Trophoblast cell (in vitro differentiated cells and primary cell): ENCODE data around the gene GOLGA8B. TPM values are rescaled to one million over a fixed set of nuclear protein-coding genes. Genes with fewer than 3 reads are reported as not detected.
"Not testable (repeated sequence)": the region's sequence is repeated elsewhere in the genome, so short reads cannot be mapped to it uniquely, and the experiment has no call there.

ENCODE experiments used
- DNase-seq, 2 donors: peaks; one replicate each; pipeline ENCODE4 v3.0.0-alpha.2; 2016
- H2AFZ ChIP-seq: 2 replicates; pipeline ENCODE4 v1.6.1; 2013; ENCODE audit warnings: low read length, moderate library complexity, mild to moderate bottlenecking; ENCODE audit not compliant: insufficient read depth, poor library complexity
- H2AK5ac ChIP-seq: 2 replicates; pipeline ENCODE4 v1.6.1; 2013; ENCODE audit warnings: mild to moderate bottlenecking, low read length
- H2BK120ac ChIP-seq: 2 replicates; pipeline ENCODE4 v1.6.1; 2013; ENCODE audit warnings: low read length, mild to moderate bottlenecking, moderate library complexity; ENCODE audit not compliant: insufficient read depth, poor library complexity
- H2BK12ac ChIP-seq: 2 replicates; pipeline ENCODE4 v1.6.1; 2013; ENCODE audit warnings: mild to moderate bottlenecking, low read length, moderate library complexity
- H2BK5ac ChIP-seq: 2 replicates; pipeline ENCODE4 v1.6.1; 2013; ENCODE audit warnings: low read length, low read depth, moderate library complexity, mild to moderate bottlenecking; ENCODE audit not compliant: poor library complexity
- H3K14ac ChIP-seq: 2 replicates; pipeline ENCODE4 v1.6.1; 2013; ENCODE audit warnings: mild to moderate bottlenecking, low read length
- H3K18ac ChIP-seq: 2 replicates; pipeline ENCODE4 v1.6.1; 2013; ENCODE audit warnings: mild to moderate bottlenecking, low read length
- H3K23ac ChIP-seq: 2 replicates; pipeline ENCODE4 v1.6.1; 2013; ENCODE audit warnings: low read length
- H3K27ac ChIP-seq: 2 replicates; pipeline ENCODE4 v1.5.1; 2013; ENCODE audit warnings: low read depth, mild to moderate bottlenecking, inconsistent platforms, low read length, moderate library complexity
- H3K27me3 ChIP-seq: 2 replicates; pipeline ENCODE4 v1.6.1; 2013; ENCODE audit warnings: inconsistent platforms, mild to moderate bottlenecking, low read length, moderate library complexity; ENCODE audit not compliant: insufficient read depth
- H3K36me3 ChIP-seq, 2 experiments: 1 replicate in 1 of 2; 2 replicates in 1 of 2; pipeline ENCODE4 v1.6.1; 2013; ENCODE audit warnings: low read length in 2 of 2, mild to moderate bottlenecking in 2 of 2, moderate library complexity in 1 of 2; ENCODE audit not compliant: insufficient read depth in 2 of 2, control insufficient read depth in 1 of 2
- H3K4ac ChIP-seq: 2 replicates; pipeline ENCODE4 v1.6.1; 2013; ENCODE audit warnings: low read depth, mild to moderate bottlenecking, low read length, moderate library complexity
- H3K4me1 ChIP-seq, 2 experiments: 1 replicate in 1 of 2; 2 replicates in 1 of 2; pipeline ENCODE4 v1.6.1; 2013; ENCODE audit warnings: low read length in 2 of 2, mild to moderate bottlenecking in 2 of 2, moderate library complexity in 1 of 2; ENCODE audit not compliant: insufficient read depth in 2 of 2, control insufficient read depth in 1 of 2
- H3K4me2 ChIP-seq: 2 replicates; pipeline ENCODE4 v1.6.1; 2013; ENCODE audit warnings: inconsistent platforms, mild to moderate bottlenecking, low read length, moderate library complexity
- H3K4me3 ChIP-seq: 2 replicates; pipeline ENCODE4 v1.5.1; 2013; ENCODE audit warnings: mild to moderate bottlenecking, low read depth, low read length, inconsistent platforms
- H3K79me1 ChIP-seq: one replicate; pipeline ENCODE4 v1.6.1; 2013; ENCODE audit warnings: low read length
- H3K79me2 ChIP-seq: 2 replicates; pipeline ENCODE4 v1.6.1; 2013; ENCODE audit warnings: low read length, mild to moderate bottlenecking; ENCODE audit not compliant: control insufficient read depth, insufficient read depth, poor library complexity
- H3K9ac ChIP-seq: 2 replicates; pipeline ENCODE4 v1.6.1; 2013; ENCODE audit warnings: mild to moderate bottlenecking, low read length
- H3K9me3 ChIP-seq: 2 replicates; pipeline ENCODE4 v1.6.1; 2013; ENCODE audit warnings: low read depth, mild to moderate bottlenecking, control low read depth, inconsistent platforms, low read length; ENCODE audit not compliant: insufficient read depth
- H4K12ac ChIP-seq: 2 replicates; pipeline ENCODE4 v1.6.1; 2013; ENCODE audit warnings: low read depth, mild to moderate bottlenecking, low read length, moderate library complexity
- H4K8ac ChIP-seq: 2 replicates; pipeline ENCODE4 v1.6.1; 2013; ENCODE audit warnings: low read depth, mild to moderate bottlenecking, low read length, moderate library complexity
- H4K91ac ChIP-seq: one replicate; pipeline ENCODE4 v1.6.1; 2013; ENCODE audit warnings: low read depth, mild to moderate bottlenecking, low read length, moderate library complexity
- WGBS: extraction: QIAGEN DNeasy Blood & Tissue Kit; methylation state at CpG from one replicate; pipeline ENCODE4 v1.1.7; 2013; ENCODE audit warnings: missing lambda C conversion rate; ENCODE audit not compliant: insufficient read length, insufficient coverage; ENCODE audit errors: extremely low coverage; 5-methylcytosine and 5-hydroxymethylcytosine counted together
- polyA plus RNA-seq: library from polyadenylated mRNA; stranded (reverse); fragments of 200-250 nt; gene quantifications from 2 replicates; pipeline ENCODE4 v1.2.3, GENCODE V29; 2013

The GOLGA8B gene
- 19.3 and 21.3 TPM in 2 replicates for polyA plus RNA-seq

GRCh38 chr15:34583399-34584329, at the start of gene GOLGA8B:
Gene GOLGA8B (minus strand): TSS chr15:34583651. CDS start chr15:34535912, 47,739 bp downstream.
- no peaks in the 10 kb centered on the region for H3K36me3 ChIP-seq
- peak within 1 kb of the TSS; percentile 66 for H3K14ac ChIP-seq
- peaks cover 7% of the 10 kb centered on the region for H3K27me3 ChIP-seq
- H4K91ac ChIP-seq = peak within 1 kb of the TSS; percentile 55
- peak within 1 kb of the TSS; percentile 95 for H4K12ac ChIP-seq
- DNase-seq = peak; percentile 82 to 88
- peaks cover 3% of the 10 kb centered on the region for H3K79me1 ChIP-seq
- H3K18ac ChIP-seq = peak within 1 kb of the TSS; percentile 58
- H3K9ac ChIP-seq = peak within 1 kb of the TSS; percentile 67
- H3K27ac ChIP-seq = no peak within 1 kb of the TSS
- H3K79me2 ChIP-seq = peaks cover 7% of the 10 kb centered on the region
- peak within 1 kb of the TSS; percentile 93 for H4K8ac ChIP-seq
- no peak within 1 kb of the TSS for H3K4ac ChIP-seq
- no peak within 1 kb of the TSS for H3K23ac ChIP-seq
- peak within 1 kb of the TSS; percentile 92 for H3K4me3 ChIP-seq
- H3K4me1 ChIP-seq = peaks cover 2 to 8% of the 10 kb centered on the region in 2 experiments
- H3K9me3 ChIP-seq = peaks cover 4% of the 10 kb centered on the region
- H3K4me2 ChIP-seq = peak within 1 kb of the TSS; percentile 97
- H2AK5ac ChIP-seq = no peak within 1 kb of the TSS
- H2BK5ac ChIP-seq = no peak within 1 kb of the TSS
- peak within 1 kb of the TSS; percentile 96 for H2AFZ ChIP-seq
- peak within 1 kb of the TSS; percentile 28 for H2BK120ac ChIP-seq
- no CpG with 5 or more reads among the region's 101 CpGs for WGBS
- no peak within 1 kb of the TSS for H2BK12ac ChIP-seq

- H3K36me3 ChIP-seq, H2BK12ac ChIP-seq, H3K79me1 ChIP-seq, H3K4me2 ChIP-seq, H2AK5ac ChIP-seq, H3K27me3 ChIP-seq, H3K4me3 ChIP-seq, H3K4ac ChIP-seq, H3K14ac ChIP-seq, H2BK5ac ChIP-seq, H3K18ac ChIP-seq, H3K9ac ChIP-seq, H2AFZ ChIP-seq, H3K9me3 ChIP-seq, H4K12ac ChIP-seq, H3K79me2 ChIP-seq, H2BK120ac ChIP-seq, H4K91ac ChIP-seq, H3K23ac ChIP-seq, H3K27ac ChIP-seq, DNase-seq, H3K4me1 ChIP-seq, H4K8ac ChIP-seq: not testable (repeated sequence)
- WGBS = no CpG with 5 or more reads among the region's 3 CpGs
These were observed 49.7 kb upstream of the GOLGA8B start for GRCh38 chr15:34633165-34633564.

- Histone ChIP-seq H3K23ac (no peak overlapping the region), H4K8ac (no peak overlapping the region), H3K4me1 (no peaks in the 10 kb centered on the region), H2BK5ac (no peak overlapping the region), H2BK120ac (no peak overlapping the region), H3K9ac (no peak overlapping the region), H3K27me3 (no peaks in the 10 kb centered on the region), H3K36me3 (no peaks in the 10 kb centered on the region), H3K9me3 (no peaks in the 10 kb centered on the region), H3K18ac (no peak overlapping the region), H3K79me2 (no peaks in the 10 kb centered on the region), H2BK12ac (no peak overlapping the region), H2AK5ac (no peak overlapping the region), H4K91ac (no peak overlapping the region), H3K27ac (no peak overlapping the region), H4K12ac (no peak overlapping the region), H3K4ac (no peak overlapping the region), H3K4me3 (no peak overlapping the region), H3K4me2 (no peak overlapping the region), H3K79me1 (no peaks in the 10 kb centered on the region), H2AFZ (no peak overlapping the region), H3K14ac (no peak overlapping the region)
- no peak for DNase-seq
- no CpG with 5 or more reads among the region's 2 CpGs for WGBS
These were observed 45.2 kb upstream of the GOLGA8B start for GRCh38 chr15:34628577-34629152.

- no peak overlapping the region for H2BK5ac ChIP-seq
- no peak overlapping the region for H2AK5ac ChIP-seq
- no peaks in the 10 kb centered on the region for H3K27me3 ChIP-seq
- H3K4me3 ChIP-seq = no peak overlapping the region
- H3K36me3 ChIP-seq = no peaks in the 10 kb centered on the region
- H4K12ac ChIP-seq = no peak overlapping the region
- H3K14ac ChIP-seq = no peak overlapping the region
- no peak overlapping the region for H3K18ac ChIP-seq
- no peak overlapping the region for H2BK12ac ChIP-seq
- no peak overlapping the region for H3K23ac ChIP-seq
- no peaks in the 10 kb centered on the region for H3K79me1 ChIP-seq
- H3K4ac ChIP-seq = no peak overlapping the region
- H3K9ac ChIP-seq = no peak overlapping the region
- H2AFZ ChIP-seq = no peak overlapping the region
- H3K27ac ChIP-seq = no peak overlapping the region
- no peaks in the 10 kb centered on the region for H3K9me3 ChIP-seq
- no peak overlapping the region for H2BK120ac ChIP-seq
- no peak for DNase-seq
- no peaks in the 10 kb centered on the region for H3K79me2 ChIP-seq
- WGBS = no CpG with 5 or more reads among the region's 5 CpGs
- no peaks in the 10 kb centered on the region for H3K4me1 ChIP-seq
- no peak overlapping the region for H3K4me2 ChIP-seq
- H4K8ac ChIP-seq = no peak overlapping the region
- H4K91ac ChIP-seq = no peak overlapping the region
These were observed 41.6 kb upstream of the GOLGA8B start for GRCh38 chr15:34625007-34625406.
